CD14-positive monocyte (primary cell): Measurements from ENCODE around the gene AGAP1. TPM values are rescaled to one million over a fixed set of nuclear protein-coding genes. Genes with fewer than 3 reads are reported as not detected.

Source experiments
- DNase-seq, 3 donors: peaks; one replicate each; pipeline ENCODE4 v3.0.0-alpha.2; 2011 to 2022
- H2AFZ ChIP-seq: 2 replicates; pipeline ENCODE4 v1.6.0; 2012; ENCODE audit warnings: mild to moderate bottlenecking, low read depth, low read length, inconsistent platforms; ENCODE audit not compliant: insufficient read depth, poor library complexity, severe bottlenecking
- H3K27ac ChIP-seq, 2 donors: 1 replicate in 1 of 2; 2 replicates in 1 of 2; pipeline ENCODE4 v1.5.1; 2012 to 2013; ENCODE audit warnings: low read length in 2 of 2, control low read depth in 1 of 2, inconsistent platforms in 1 of 2, low read depth in 1 of 2, mild to moderate bottlenecking in 1 of 2
- H3K27me3 ChIP-seq, 2 donors: one replicate each; pipeline versions ENCODE4 v1.6.0 to v1.6.1; 2011 to 2013; ENCODE audit warnings: low read length in 2 of 2; ENCODE audit not compliant: control insufficient read depth in 2 of 2, insufficient read depth in 2 of 2
- H3K36me3 ChIP-seq, 2 donors: replicated peaks in 1 of 2; 1 replicate in 1 of 2; 2 replicates in 1 of 2; pipeline versions ENCODE4 v1.5.1 to v1.6.1; 2012 to 2013; ENCODE audit warnings: low read length in 2 of 2, control low read depth in 1 of 2, inconsistent platforms in 1 of 2, mild to moderate bottlenecking in 1 of 2; ENCODE audit not compliant: insufficient read depth in 2 of 2, control insufficient read depth in 1 of 2
- H3K4me1 ChIP-seq, 2 donors: 1 replicate in 1 of 2; 2 replicates in 1 of 2; pipeline versions ENCODE4 v1.5.1 to v1.6.1; 2012 to 2013; ENCODE audit warnings: low read length in 2 of 2, control low read depth in 1 of 2, inconsistent platforms in 1 of 2, mild to moderate bottlenecking in 1 of 2, moderate library complexity in 1 of 2; ENCODE audit not compliant: insufficient read depth in 2 of 2, control insufficient read depth in 1 of 2
- H3K4me2 ChIP-seq: replicated peaks from 2 replicates; pipeline ENCODE3; 2012; ENCODE audit warnings: low read length, moderate library complexity, mild to moderate bottlenecking; ENCODE audit not compliant: poor library complexity, severe bottlenecking; ENCODE audit errors: extremely low read depth
- H3K4me3 ChIP-seq, 3 experiments: fragments of 200-600 bp in 1 of 3; sonication (generic) in 1 of 3; replicated peaks in 1 of 3; 1 replicate in 2 of 3; 2 replicates in 1 of 3; pipeline ENCODE4 v1.5.1; 2011 to 2013; ENCODE audit warnings: low read length in 3 of 3, mild to moderate bottlenecking in 3 of 3, control low read depth in 2 of 3, low read depth in 2 of 3, inconsistent platforms in 1 of 3, moderate library complexity in 1 of 3
- H3K79me2 ChIP-seq: 2 replicates; pipeline ENCODE4 v1.6.0; 2012; ENCODE audit warnings: mild to moderate bottlenecking, control low read depth, inconsistent platforms, low read length, moderate library complexity; ENCODE audit not compliant: insufficient read depth
- H3K9ac ChIP-seq: 2 replicates; pipeline ENCODE4 v1.6.0; 2017; ENCODE audit warnings: low read length, mild to moderate bottlenecking; ENCODE audit not compliant: insufficient read depth, poor library complexity, severe bottlenecking
- H3K9me3 ChIP-seq, 2 donors: replicated peaks in 1 of 2; 1 replicate in 1 of 2; 2 replicates in 1 of 2; pipeline versions ENCODE4 v1.5.1 to v1.6.1; 2012 to 2013; ENCODE audit warnings: low read length in 2 of 2, control low read depth in 1 of 2; ENCODE audit not compliant: control insufficient read depth in 1 of 2, insufficient read depth in 1 of 2
- H4K20me1 ChIP-seq: 2 replicates; pipeline ENCODE4 v1.6.0; 2012; ENCODE audit warnings: mild to moderate bottlenecking, low read length, control low read depth, moderate library complexity; ENCODE audit not compliant: insufficient read depth
- H3K27ac Mint-ChIP-seq, 7 donors: one replicate each; pipeline ENCODE4 v1.8.0; 2020; ENCODE audit warnings: mild to moderate bottlenecking in 7 of 7, mixed read lengths in 7 of 7, moderate library complexity in 6 of 7, inconsistent platforms in 2 of 7
- H3K27me3 Mint-ChIP-seq, 3 donors: one replicate each; pipeline ENCODE4 v1.8.0; 2021 to 2022; ENCODE audit warnings: low read depth in 3 of 3, mild to moderate bottlenecking in 3 of 3, mixed read lengths in 3 of 3, moderate library complexity in 3 of 3, inconsistent platforms in 1 of 3
- H3K36me3 Mint-ChIP-seq, 2 donors: one replicate each; pipeline ENCODE4 v1.8.0; 2020; ENCODE audit warnings: mixed read lengths in 2 of 2, inconsistent platforms in 1 of 2, mild to moderate bottlenecking in 1 of 2
- H3K4me1 Mint-ChIP-seq: one replicate; pipeline ENCODE4 v1.8.0; 2020; ENCODE audit warnings: mild to moderate bottlenecking, mixed read lengths
- H3K4me3 Mint-ChIP-seq, 2 donors: one replicate each; pipeline ENCODE4 v1.8.0; 2020; ENCODE audit warnings: mild to moderate bottlenecking in 2 of 2, mixed read lengths in 2 of 2, moderate library complexity in 1 of 2
- H3K9me3 Mint-ChIP-seq, 7 donors: one replicate each; pipeline ENCODE4 v1.8.0; 2020 to 2022; ENCODE audit warnings: mixed read lengths in 7 of 7, mild to moderate bottlenecking in 6 of 7, moderate library complexity in 6 of 7, inconsistent platforms in 2 of 7
- WGBS: methylation state at CpG from one replicate; pipeline ENCODE4 v1.1.5; 2013; ENCODE audit warnings: missing lambda C conversion rate; ENCODE audit not compliant: insufficient coverage; 5-methylcytosine and 5-hydroxymethylcytosine counted together
- intact Hi-C, 2 donors: fragments of 100-400 bp; cut with micrococcal nuclease; formaldehyde crosslinking; loops; one replicate each; pipeline versions ENCODE4 v1.15.0 to v1.15.1; 2023
- polyA plus RNA-seq, 3 donors: library from polyadenylated mRNA; depleted of rRNA in 1 of 3; unstranded in 2 of 3; stranded (reverse) in 1 of 3; fragments of 300-500 nt in 2 of 3; fragments of >200 nt in 1 of 3; fragmentation: Illumina TruSeq in 2 of 3; gene quantifications; 1 replicate in 2 of 3; 2 replicates in 1 of 3; pipeline ENCODE4 v1.2.3, GENCODE V29; 2012 to 2021
- TF ChIP-seq, protein P1 (sequence below): fragments of 200-600 bp; IDR thresholded peaks from one replicate; pipeline ENCODE4 v1.8.0; 2022; ENCODE audit warnings: antibody characterized with exemption, mild to moderate bottlenecking

AGAP1 gene
- polyA plus RNA-seq, 3 donors: 0.12 TPM; not detected in 2

- no peak for DNase-seq
- H3K4me1 Mint-ChIP-seq: no peaks in the 10 kb centered on the region
- no peaks in the 10 kb centered on the region for H3K79me2 ChIP-seq
- no peak overlapping the region for H3K27ac Mint-ChIP-seq
- no peaks in the 10 kb centered on the region for H3K36me3 Mint-ChIP-seq
- no peak overlapping the region for H3K4me2 ChIP-seq
- no peak overlapping the region for H2AFZ ChIP-seq
- H3K4me3 Mint-ChIP-seq: no peak overlapping the region
- intact Hi-C loops: no loop called here
- H3K9me3 Mint-ChIP-seq: no peaks in the 10 kb centered on the region
- TF ChIP-seq, protein P1, sequence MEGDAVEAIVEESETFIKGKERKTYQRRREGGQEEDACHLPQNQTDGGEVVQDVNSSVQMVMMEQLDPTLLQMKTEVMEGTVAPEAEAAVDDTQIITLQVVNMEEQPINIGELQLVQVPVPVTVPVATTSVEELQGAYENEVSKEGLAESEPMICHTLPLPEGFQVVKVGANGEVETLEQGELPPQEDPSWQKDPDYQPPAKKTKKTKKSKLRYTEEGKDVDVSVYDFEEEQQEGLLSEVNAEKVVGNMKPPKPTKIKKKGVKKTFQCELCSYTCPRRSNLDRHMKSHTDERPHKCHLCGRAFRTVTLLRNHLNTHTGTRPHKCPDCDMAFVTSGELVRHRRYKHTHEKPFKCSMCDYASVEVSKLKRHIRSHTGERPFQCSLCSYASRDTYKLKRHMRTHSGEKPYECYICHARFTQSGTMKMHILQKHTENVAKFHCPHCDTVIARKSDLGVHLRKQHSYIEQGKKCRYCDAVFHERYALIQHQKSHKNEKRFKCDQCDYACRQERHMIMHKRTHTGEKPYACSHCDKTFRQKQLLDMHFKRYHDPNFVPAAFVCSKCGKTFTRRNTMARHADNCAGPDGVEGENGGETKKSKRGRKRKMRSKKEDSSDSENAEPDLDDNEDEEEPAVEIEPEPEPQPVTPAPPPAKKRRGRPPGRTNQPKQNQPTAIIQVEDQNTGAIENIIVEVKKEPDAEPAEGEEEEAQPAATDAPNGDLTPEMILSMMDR: no peak
- peaks cover 7 to 26% (median 21%) of the 10 kb centered on the region in 3 donors for H3K27me3 Mint-ChIP-seq
- WGBS: 91% methylated on average over 7 of the region's 10 CpGs
- H3K4me3 ChIP-seq: no peak overlapping the region
- H3K27me3 ChIP-seq: peaks cover 5 to 7% of the 10 kb centered on the region in 2 donors
- no peaks in the 10 kb centered on the region for H3K9me3 ChIP-seq
- H3K36me3 ChIP-seq: no peaks in the 10 kb centered on the region
- H3K9ac ChIP-seq: no peak overlapping the region
- H3K4me1 ChIP-seq: no peaks in the 10 kb centered on the region
- H3K27ac ChIP-seq: no peak overlapping the region
- H4K20me1 ChIP-seq: no peaks in the 10 kb centered on the region
Observed at GRCh38 chr2:235678712-235679111, 184.9 kb downstream of the AGAP1 start.

DNA sequence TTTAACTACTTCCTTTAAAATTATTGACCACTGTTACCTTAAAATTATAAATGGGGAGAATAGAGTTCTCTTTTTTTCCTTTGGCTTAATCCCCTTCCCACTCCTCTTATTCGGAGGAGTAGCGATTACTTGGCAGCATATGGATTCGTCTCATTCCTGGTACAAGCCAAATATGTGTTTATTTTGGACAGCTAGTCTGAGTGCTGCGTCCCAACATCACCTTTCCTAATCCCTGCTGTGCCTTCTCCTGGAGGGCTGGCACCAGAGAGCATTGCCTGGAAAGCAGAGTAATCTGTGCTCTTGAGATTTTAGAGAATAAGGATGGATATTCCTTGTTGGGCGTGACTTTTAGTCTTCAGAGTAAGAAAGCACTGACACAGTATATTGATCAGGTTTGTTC lies 185.6 kb downstream of the AGAP1 start:
- Mint-ChIP-seq H3K27me3 (peaks cover 12 to 22% (median 19%) of the 10 kb centered on the region in 3 donors), H3K4me1 (no peaks in the 10 kb centered on the region), H3K4me3 (no peak overlapping the region), H3K27ac (no peak overlapping the region), H3K36me3 (no peaks in the 10 kb centered on the region), H3K9me3 (no peaks in the 10 kb centered on the region)
- Histone ChIP-seq H3K27ac (no peak overlapping the region), H3K4me1 (no peaks in the 10 kb centered on the region), H2AFZ (no peak overlapping the region), H3K4me3 (no peak overlapping the region), H4K20me1 (no peaks in the 10 kb centered on the region), H3K9me3 (no peaks in the 10 kb centered on the region), H3K36me3 (no peaks in the 10 kb centered on the region), H3K4me2 (no peak overlapping the region), H3K27me3 (peaks cover under 1 to 2% of the 10 kb centered on the region in 2 donors), H3K79me2 (no peaks in the 10 kb centered on the region), H3K9ac (no peak overlapping the region)
- no peak for DNase-seq
- intact Hi-C loops: no loop called here
- TF ChIP-seq, protein P1: no peak
- WGBS: 75% methylated on average over 1 of the region's 5 CpGs
